ENCODE data around the gene BOC. TPM values are rescaled to one million over a fixed set of nuclear protein-coding genes. Genes with fewer than 3 reads are reported as not detected.

Gene BOC
- total RNA-seq, 2 experiments from 2014 or later = not detected

GRCh38 chr3:113312416-113312815, 101.1 kb downstream of the BOC start:
- POLR2A ChIA-PET = no interaction called here
- no peaks in the 10 kb centered on the region for H3K4me1 Mint-ChIP-seq (ENCODE audit: low read depth)
- intact Hi-C loops (cut with micrococcal nuclease) = no loop called here
- H3K4me3 Mint-ChIP-seq = no peak overlapping the region
- no peak overlapping the region for H3K27ac Mint-ChIP-seq
- CTCF ChIA-PET = no interaction called here
- no peaks in the 10 kb centered on the region for H3K27me3 Mint-ChIP-seq
- H3K9me3 Mint-ChIP-seq = peaks cover 24% of the 10 kb centered on the region
- DNase-seq = no peak
- peaks cover 47% of the 10 kb centered on the region for H3K36me3 Mint-ChIP-seq

GRCh38 chr3:113314923-113315322, 103.6 kb downstream of the BOC start:
- Mint-ChIP-seq H3K27me3 (no peaks in the 10 kb centered on the region), H3K36me3 (peaks cover 59% of the 10 kb centered on the region), H3K4me3 (no peak overlapping the region), H3K4me1 (ENCODE audit: low read depth) (no peaks in the 10 kb centered on the region), H3K9me3 (peaks cover 24% of the 10 kb centered on the region), H3K27ac (no peak overlapping the region)
- intact Hi-C loops (cut with micrococcal nuclease) = no loop called here
- CTCF ChIA-PET = no interaction called here
- no peak for DNase-seq
- POLR2A ChIA-PET = no interaction called here

GRCh38 chr3:113329757-113330156, 118.4 kb downstream of the BOC start:
- no peaks in the 10 kb centered on the region for H3K9me3 Mint-ChIP-seq
- no peak for DNase-seq
- ChIA-PET POLR2A (no interaction called here), CTCF (no interaction called here)
- no peaks in the 10 kb centered on the region for H3K27me3 Mint-ChIP-seq
- intact Hi-C loops (cut with micrococcal nuclease) = no loop called here
- peaks cover 10% of the 10 kb centered on the region for H3K36me3 Mint-ChIP-seq
- no peaks in the 10 kb centered on the region for H3K4me1 Mint-ChIP-seq (ENCODE audit: low read depth)
- H3K27ac Mint-ChIP-seq = no peak overlapping the region
- H3K4me3 Mint-ChIP-seq = no peak overlapping the region

- ChIA-PET CTCF (no interaction called here), POLR2A (no interaction called here)
- Mint-ChIP-seq H3K9me3 (no peaks in the 10 kb centered on the region), H3K27me3 (no peaks in the 10 kb centered on the region), H3K4me1 (ENCODE audit: low read depth) (no peaks in the 10 kb centered on the region), H3K36me3 (peaks cover 11% of the 10 kb centered on the region), H3K4me3 (no peak overlapping the region), H3K27ac (no peak overlapping the region)
- intact Hi-C loops (cut with micrococcal nuclease) = no loop called here
- no peak for DNase-seq
Measured at GRCh38 chr3:113330742-113331141, 119.4 kb downstream of the BOC start.

- ChIA-PET CTCF (no interaction called here), POLR2A (no interaction called here)
- Mint-ChIP-seq H3K4me1 (ENCODE audit: low read depth) (no peaks in the 10 kb centered on the region), H3K9me3 (no peaks in the 10 kb centered on the region), H3K4me3 (no peak overlapping the region), H3K36me3 (peaks cover 7% of the 10 kb centered on the region), H3K27ac (no peak overlapping the region), H3K27me3 (no peaks in the 10 kb centered on the region)
- no peak for DNase-seq
- intact Hi-C loops (cut with micrococcal nuclease) = no loop called here
Measured at GRCh38 chr3:113331187-113331586, 119.8 kb downstream of the BOC start.

Other genes starting within 250 kb of the BOC start
- gene CD200R1, start 236.5 kb upstream of the BOC start, total RNA-seq = 1 to 10 TPM; 4.1 to 4.4 TPM
- gene GTPBP8, start 220.6 kb upstream of the BOC start, total RNA-seq = 10 to 100 TPM; 34.7 to 35.7 TPM
- gene CFAP44, start 229.9 kb downstream of the BOC start, total RNA-seq = 1 to 10 TPM; 1.5 to 2.9 TPM